HepG2 (cell line): ENCODE measurements around the gene FAM187B. TPM values are rescaled to one million over a fixed set of nuclear protein-coding genes. Genes with fewer than 3 reads are reported as not detected.

ENCODE experiments used
- ATF1 ChIP-seq: IDR thresholded peaks from 2 replicates; pipeline ENCODE4 v1.6.1; 2016; ENCODE audit warnings: mild to moderate bottlenecking, control low read depth
- DNMT3B ChIP-seq: conservative IDR thresholded peaks from 2 replicates; pipeline ENCODE4 v1.6.1; 2016; ENCODE audit warnings: missing biosample characterization, control low read depth
- EZH2 ChIP-seq: conservative IDR thresholded peaks from 2 replicates; pipeline ENCODE4 v1.6.1; 2012; ENCODE audit warnings: mild to moderate bottlenecking, low read depth, low read length, moderate library complexity
- KAT2B ChIP-seq: fragments of 150-350 bp; IDR thresholded peaks from 2 replicates; pipeline ENCODE4 v1.6.1; 2014; ENCODE audit warnings: low read depth, low read length, borderline replicate concordance
- MATR3 ChIP-seq: sonication (generic); formaldehyde crosslinking; IDR thresholded peaks from 2 replicates; pipeline ENCODE4 v1.4.0; 2020; ENCODE audit warnings: missing genetic modification reagents
- PHF21A ChIP-seq: sonication (generic); formaldehyde crosslinking; IDR thresholded peaks from 2 replicates; pipeline ENCODE4 v1.5.0; 2020; ENCODE audit warnings: mild to moderate bottlenecking, missing genetic modification reagents
- ZKSCAN8 ChIP-seq: IDR thresholded peaks from 2 replicates; pipeline ENCODE4 v1.6.1; 2016; ENCODE audit warnings: borderline replicate concordance, missing genetic modification reagents, missing compliant biosample characterization
- ZMYM3 ChIP-seq: sonication (generic); formaldehyde crosslinking; IDR thresholded peaks from 2 replicates; pipeline ENCODE4 v1.5.1; 2020; ENCODE audit warnings: mild to moderate bottlenecking, missing genetic modification reagents
- ZNF224 ChIP-seq: sonication (generic); formaldehyde crosslinking; IDR thresholded peaks from 2 replicates; pipeline ENCODE4 v1.5.0; 2020; ENCODE audit warnings: mild to moderate bottlenecking, missing genetic modification reagents
- ZNF282 ChIP-seq: fragments of 450-650 bp; IDR thresholded peaks from 2 replicates; pipeline ENCODE4 v1.6.1; 2018; ENCODE audit not compliant: partially characterized antibody
- ZNF468 ChIP-seq: sonication (generic); formaldehyde crosslinking; IDR thresholded peaks from 2 replicates; pipeline ENCODE4 v1.8.0; 2022; ENCODE audit warnings: mild to moderate bottlenecking, moderate library complexity, missing genetic modification reagents
- ZNF720 ChIP-seq: sonication (generic); formaldehyde crosslinking; IDR thresholded peaks from 2 replicates; pipeline ENCODE4 v1.4.0; 2020; ENCODE audit warnings: missing genetic modification reagents
- polyA plus RNA-seq, 8 experiments: library from polyadenylated mRNA; depleted of rRNA in 3 of 8; stranded (reverse) in 7 of 8; unstranded in 1 of 8; fragments of >200 nt; fragmentation: Illumina TruSeq in 4 of 8; extraction: Trizol in 4 of 8; gene quantifications; 2 replicates each; pipeline versions ENCODE4 v1.2.1 to v1.2.3, GENCODE V29; 2011 to 2016; ENCODE audit warnings: low read depth in 4 of 8, missing spikeins in 1 of 8, mixed read lengths in 1 of 8; ENCODE audit not compliant: insufficient read depth in 1 of 8
- total RNA-seq, 5 experiments: library from RNA; depleted of rRNA; stranded (reverse); fragments of >200 nt; fragmentation: Illumina TruSeq; extraction: Trizol; gene quantifications; 2 replicates each; pipeline ENCODE4 v1.2.3, GENCODE V29; 2016; ENCODE audit warnings: low read depth in 1 of 5
- TF ChIP-seq, protein P1 (sequence below): sonication (generic); formaldehyde crosslinking; IDR thresholded peaks from 2 replicates; pipeline ENCODE4 v1.5.0; 2020; ENCODE audit warnings: missing genetic modification reagents
- TF ChIP-seq, protein P2 (sequence below): sonication (generic); formaldehyde crosslinking; conservative IDR thresholded peaks from 2 replicates; pipeline ENCODE4 v1.8.0; 2022; ENCODE audit warnings: low read depth, missing genetic modification reagents
- TF ChIP-seq, protein P3 (sequence below): sonication (generic); formaldehyde crosslinking; IDR thresholded peaks from 2 replicates; pipeline ENCODE4 v1.8.0; 2022; ENCODE audit warnings: missing genetic modification reagents, mild to moderate bottlenecking, moderate library complexity, borderline replicate concordance
- TF ChIP-seq, protein P4 (sequence below): sonication (generic); formaldehyde crosslinking; conservative IDR thresholded peaks from 2 replicates; pipeline ENCODE4 v1.8.0; 2022; ENCODE audit warnings: missing genetic modification reagents
- TF ChIP-seq, protein P5 (sequence below): sonication (generic); formaldehyde crosslinking; IDR thresholded peaks from 2 replicates; pipeline ENCODE4 v1.9.0; 2022; ENCODE audit warnings: low read depth, missing genetic modification reagents
- TF ChIP-seq, protein P6 (sequence below): IDR thresholded peaks from 2 replicates; pipeline ENCODE4 v1.6.1; 2018; ENCODE audit warnings: missing genetic modification reagents
- TF ChIP-seq, protein P7 (sequence below): sonication (generic); formaldehyde crosslinking; IDR thresholded peaks from 2 replicates; pipeline ENCODE4 v1.5.0; 2020; ENCODE audit warnings: missing genetic modification reagents

The FAM187B gene
- total and polyA plus RNA-seq, 2 of the 13 experiments (the other 11 are each of a cell fraction or from before 2014, with no cell fraction given) = not detected

DNA sequence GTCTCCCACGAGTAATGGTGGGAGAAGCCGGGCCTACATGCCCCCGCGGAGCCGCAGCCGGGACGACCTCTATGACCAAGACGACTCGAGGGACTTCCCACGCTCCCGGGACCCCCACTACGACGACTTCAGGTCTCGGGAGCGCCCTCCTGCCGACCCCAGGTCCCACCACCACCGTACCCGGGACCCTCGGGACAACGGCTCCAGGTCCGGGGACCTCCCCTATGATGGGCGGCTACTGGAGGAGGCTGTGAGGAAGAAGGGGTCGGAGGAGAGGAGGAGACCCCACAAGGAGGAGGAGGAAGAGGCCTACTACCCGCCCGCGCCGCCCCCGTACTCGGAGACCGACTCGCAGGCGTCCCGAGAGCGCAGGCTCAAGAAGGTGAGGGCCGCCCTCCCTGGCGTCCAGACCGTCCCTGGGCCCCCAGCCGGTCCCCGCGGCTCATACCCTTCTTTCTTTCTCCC lies 38.8 kb upstream of the FAM187B start (continued):
- TF ChIP-seq, protein P1, sequence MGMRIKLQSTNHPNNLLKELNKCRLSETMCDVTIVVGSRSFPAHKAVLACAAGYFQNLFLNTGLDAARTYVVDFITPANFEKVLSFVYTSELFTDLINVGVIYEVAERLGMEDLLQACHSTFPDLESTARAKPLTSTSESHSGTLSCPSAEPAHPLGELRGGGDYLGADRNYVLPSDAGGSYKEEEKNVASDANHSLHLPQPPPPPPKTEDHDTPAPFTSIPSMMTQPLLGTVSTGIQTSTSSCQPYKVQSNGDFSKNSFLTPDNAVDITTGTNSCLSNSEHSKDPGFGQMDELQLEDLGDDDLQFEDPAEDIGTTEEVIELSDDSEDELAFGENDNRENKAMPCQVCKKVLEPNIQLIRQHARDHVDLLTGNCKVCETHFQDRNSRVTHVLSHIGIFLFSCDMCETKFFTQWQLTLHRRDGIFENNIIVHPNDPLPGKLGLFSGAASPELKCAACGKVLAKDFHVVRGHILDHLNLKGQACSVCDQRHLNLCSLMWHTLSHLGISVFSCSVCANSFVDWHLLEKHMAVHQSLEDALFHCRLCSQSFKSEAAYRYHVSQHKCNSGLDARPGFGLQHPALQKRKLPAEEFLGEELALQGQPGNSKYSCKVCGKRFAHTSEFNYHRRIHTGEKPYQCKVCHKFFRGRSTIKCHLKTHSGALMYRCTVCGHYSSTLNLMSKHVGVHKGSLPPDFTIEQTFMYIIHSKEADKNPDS (CRISPR knock-in tag) = no peak
- no peak for TF ChIP-seq ZNF720 (CRISPR knock-in tag)
- TF ChIP-seq, protein P2, sequence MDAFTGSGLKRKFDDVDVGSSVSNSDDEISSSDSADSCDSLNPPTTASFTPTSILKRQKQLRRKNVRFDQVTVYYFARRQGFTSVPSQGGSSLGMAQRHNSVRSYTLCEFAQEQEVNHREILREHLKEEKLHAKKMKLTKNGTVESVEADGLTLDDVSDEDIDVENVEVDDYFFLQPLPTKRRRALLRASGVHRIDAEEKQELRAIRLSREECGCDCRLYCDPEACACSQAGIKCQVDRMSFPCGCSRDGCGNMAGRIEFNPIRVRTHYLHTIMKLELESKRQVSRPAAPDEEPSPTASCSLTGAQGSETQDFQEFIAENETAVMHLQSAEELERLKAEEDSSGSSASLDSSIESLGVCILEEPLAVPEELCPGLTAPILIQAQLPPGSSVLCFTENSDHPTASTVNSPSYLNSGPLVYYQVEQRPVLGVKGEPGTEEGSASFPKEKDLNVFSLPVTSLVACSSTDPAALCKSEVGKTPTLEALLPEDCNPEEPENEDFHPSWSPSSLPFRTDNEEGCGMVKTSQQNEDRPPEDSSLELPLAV = no peak
- 0 out of 2 replicates have a peak, but pooled peaks have one; percentile 19 for TF ChIP-seq ZKSCAN8 (CRISPR knock-in tag)
- TF ChIP-seq DNMT3B (CRISPR knock-in tag) = no peak
- TF ChIP-seq ZNF224 (CRISPR knock-in tag) = no peak
- TF ChIP-seq MATR3 (CRISPR knock-in tag) = no peak
- no peak for TF ChIP-seq PHF21A (CRISPR knock-in tag)
- TF ChIP-seq, protein P3, sequence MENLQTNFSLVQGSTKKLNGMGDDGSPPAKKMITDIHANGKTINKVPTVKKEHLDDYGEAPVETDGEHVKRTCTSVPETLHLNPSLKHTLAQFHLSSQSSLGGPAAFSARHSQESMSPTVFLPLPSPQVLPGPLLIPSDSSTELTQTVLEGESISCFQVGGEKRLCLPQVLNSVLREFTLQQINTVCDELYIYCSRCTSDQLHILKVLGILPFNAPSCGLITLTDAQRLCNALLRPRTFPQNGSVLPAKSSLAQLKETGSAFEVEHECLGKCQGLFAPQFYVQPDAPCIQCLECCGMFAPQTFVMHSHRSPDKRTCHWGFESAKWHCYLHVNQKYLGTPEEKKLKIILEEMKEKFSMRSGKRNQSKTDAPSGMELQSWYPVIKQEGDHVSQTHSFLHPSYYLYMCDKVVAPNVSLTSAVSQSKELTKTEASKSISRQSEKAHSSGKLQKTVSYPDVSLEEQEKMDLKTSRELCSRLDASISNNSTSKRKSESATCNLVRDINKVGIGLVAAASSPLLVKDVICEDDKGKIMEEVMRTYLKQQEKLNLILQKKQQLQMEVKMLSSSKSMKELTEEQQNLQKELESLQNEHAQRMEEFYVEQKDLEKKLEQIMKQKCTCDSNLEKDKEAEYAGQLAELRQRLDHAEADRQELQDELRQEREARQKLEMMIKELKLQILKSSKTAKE (CRISPR knock-in tag) = no peak
- no peak for TF ChIP-seq ZNF282
- TF ChIP-seq, protein P4, sequence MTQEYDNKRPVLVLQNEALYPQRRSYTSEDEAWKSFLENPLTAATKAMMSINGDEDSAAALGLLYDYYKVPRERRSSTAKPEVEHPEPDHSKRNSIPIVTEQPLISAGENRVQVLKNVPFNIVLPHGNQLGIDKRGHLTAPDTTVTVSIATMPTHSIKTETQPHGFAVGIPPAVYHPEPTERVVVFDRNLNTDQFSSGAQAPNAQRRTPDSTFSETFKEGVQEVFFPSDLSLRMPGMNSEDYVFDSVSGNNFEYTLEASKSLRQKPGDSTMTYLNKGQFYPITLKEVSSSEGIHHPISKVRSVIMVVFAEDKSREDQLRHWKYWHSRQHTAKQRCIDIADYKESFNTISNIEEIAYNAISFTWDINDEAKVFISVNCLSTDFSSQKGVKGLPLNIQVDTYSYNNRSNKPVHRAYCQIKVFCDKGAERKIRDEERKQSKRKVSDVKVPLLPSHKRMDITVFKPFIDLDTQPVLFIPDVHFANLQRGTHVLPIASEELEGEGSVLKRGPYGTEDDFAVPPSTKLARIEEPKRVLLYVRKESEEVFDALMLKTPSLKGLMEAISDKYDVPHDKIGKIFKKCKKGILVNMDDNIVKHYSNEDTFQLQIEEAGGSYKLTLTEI (CRISPR knock-in tag) = no peak
- TF ChIP-seq, protein P5, sequence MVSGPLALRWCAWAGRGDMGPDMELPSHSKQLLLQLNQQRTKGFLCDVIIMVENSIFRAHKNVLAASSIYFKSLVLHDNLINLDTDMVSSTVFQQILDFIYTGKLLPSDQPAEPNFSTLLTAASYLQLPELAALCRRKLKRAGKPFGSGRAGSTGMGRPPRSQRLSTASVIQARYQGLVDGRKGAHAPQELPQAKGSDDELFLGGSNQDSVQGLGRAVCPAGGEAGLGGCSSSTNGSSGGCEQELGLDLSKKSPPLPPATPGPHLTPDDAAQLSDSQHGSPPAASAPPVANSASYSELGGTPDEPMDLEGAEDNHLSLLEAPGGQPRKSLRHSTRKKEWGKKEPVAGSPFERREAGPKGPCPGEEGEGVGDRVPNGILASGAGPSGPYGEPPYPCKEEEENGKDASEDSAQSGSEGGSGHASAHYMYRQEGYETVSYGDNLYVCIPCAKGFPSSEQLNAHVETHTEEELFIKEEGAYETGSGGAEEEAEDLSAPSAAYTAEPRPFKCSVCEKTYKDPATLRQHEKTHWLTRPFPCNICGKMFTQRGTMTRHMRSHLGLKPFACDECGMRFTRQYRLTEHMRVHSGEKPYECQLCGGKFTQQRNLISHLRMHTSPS (CRISPR knock-in tag) = no peak
- TF ChIP-seq, protein P6, sequence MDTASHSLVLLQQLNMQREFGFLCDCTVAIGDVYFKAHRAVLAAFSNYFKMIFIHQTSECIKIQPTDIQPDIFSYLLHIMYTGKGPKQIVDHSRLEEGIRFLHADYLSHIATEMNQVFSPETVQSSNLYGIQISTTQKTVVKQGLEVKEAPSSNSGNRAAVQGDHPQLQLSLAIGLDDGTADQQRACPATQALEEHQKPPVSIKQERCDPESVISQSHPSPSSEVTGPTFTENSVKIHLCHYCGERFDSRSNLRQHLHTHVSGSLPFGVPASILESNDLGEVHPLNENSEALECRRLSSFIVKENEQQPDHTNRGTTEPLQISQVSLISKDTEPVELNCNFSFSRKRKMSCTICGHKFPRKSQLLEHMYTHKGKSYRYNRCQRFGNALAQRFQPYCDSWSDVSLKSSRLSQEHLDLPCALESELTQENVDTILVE (CRISPR knock-in tag) = no peak
- TF ChIP-seq ATF1 (CRISPR knock-in tag) = no peak
- no peak for TF ChIP-seq ZMYM3
- TF ChIP-seq, protein P7, sequence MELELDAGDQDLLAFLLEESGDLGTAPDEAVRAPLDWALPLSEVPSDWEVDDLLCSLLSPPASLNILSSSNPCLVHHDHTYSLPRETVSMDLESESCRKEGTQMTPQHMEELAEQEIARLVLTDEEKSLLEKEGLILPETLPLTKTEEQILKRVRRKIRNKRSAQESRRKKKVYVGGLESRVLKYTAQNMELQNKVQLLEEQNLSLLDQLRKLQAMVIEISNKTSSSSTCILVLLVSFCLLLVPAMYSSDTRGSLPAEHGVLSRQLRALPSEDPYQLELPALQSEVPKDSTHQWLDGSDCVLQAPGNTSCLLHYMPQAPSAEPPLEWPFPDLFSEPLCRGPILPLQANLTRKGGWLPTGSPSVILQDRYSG (CRISPR knock-in tag) = no peak
- TF ChIP-seq EZH2 = no peak
- no peak for TF ChIP-seq ZNF468 (CRISPR knock-in tag)
- no peak for TF ChIP-seq KAT2B
